ENCODE data around the gene BICC1.
A peak's percentile ranks its signal among the peaks of the same experiment; 100 is the strongest.

Gene BICC1

DNA sequence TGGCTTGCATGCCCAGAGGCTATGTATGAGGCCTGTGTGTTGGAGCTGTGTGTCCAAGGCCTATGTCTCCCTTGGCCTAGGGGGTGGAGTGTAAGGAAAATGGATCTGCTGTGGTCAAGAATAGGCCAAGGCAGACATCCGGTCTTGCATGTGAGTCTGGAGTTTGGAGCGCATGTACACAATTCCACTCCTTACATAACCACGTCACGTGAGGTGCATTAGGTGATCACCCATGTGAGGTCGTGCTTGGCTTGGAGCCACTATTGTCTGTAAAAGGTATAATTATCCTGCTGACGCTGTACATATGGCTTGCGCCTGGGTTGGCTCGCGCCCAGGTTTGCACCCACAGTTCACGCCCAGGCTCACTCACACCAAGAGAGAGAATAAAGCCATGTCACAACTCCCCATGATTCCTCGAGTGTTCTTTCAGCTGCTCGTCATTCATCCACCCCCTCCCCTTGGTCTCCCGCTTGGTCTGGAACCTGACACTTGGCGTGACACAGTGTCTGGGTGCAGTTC, 105.5 kb downstream of the BICC1 start:
- DNase-seq (ENCODE audit: low read depth): no peak
- TF ChIP-seq, protein P1, sequence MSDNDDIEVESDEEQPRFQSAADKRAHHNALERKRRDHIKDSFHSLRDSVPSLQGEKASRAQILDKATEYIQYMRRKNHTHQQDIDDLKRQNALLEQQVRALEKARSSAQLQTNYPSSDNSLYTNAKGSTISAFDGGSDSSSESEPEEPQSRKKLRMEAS (IDR thresholded peaks at IDR 0.05; ENCODE audit: low read depth, low read length): no peak
- TF ChIP-seq CTCF (IDR thresholded peaks at IDR 0.05; ENCODE audit: low read depth, low read length): no peak
- no peak overlapping the region for H3K4me3 ChIP-seq (ENCODE audit: low read depth, low read length)

GRCh38 chr10:58621379-58622077, 108.9 kb downstream of the BICC1 start:
- DNase-seq (ENCODE audit: low read depth): no peak
- H3K4me3 ChIP-seq (ENCODE audit: low read depth, low read length): no peak overlapping the region
- no peak for TF ChIP-seq POLR2A (IDR thresholded peaks at IDR 0.05; ENCODE audit: extremely low read depth, insufficient read length)
- TF ChIP-seq MYC (IDR thresholded peaks at IDR 0.05; ENCODE audit: low read depth, low read length): no peak
- TF ChIP-seq, protein P1 (IDR thresholded peaks at IDR 0.05; ENCODE audit: low read depth, low read length): no peak
- no peak for TF ChIP-seq CTCF (IDR thresholded peaks at IDR 0.05; ENCODE audit: low read depth, low read length)

DNA sequence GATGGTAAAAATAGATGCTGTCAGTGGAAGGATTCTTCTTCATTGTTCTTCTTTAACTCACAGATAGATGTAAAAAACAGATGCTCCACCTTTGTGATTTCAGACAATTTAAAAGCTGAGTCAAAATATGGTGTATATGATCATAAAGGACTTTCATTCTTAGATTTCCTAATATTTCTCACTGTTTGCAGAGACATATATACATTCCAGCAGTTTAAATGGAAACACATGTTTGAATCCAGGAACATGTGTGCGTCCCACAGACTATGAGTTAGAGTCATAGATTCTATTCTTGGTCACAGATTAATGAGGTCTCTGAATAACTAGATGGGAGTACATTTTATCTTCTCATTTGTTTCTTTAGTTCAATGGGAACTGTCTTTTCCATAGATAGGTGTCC, 109.6 kb downstream of the BICC1 start:
- no peak for DNase-seq (ENCODE audit: low read depth)
- H3K4me3 ChIP-seq (ENCODE audit: low read depth, low read length): no peak overlapping the region
- no peak for TF ChIP-seq CTCF (IDR thresholded peaks at IDR 0.05; ENCODE audit: low read depth, low read length)
- TF ChIP-seq, protein P1 (IDR thresholded peaks at IDR 0.05; ENCODE audit: low read depth, low read length): 0 out of 2 replicates have a peak, but pooled peaks have one; percentile 13

DNA sequence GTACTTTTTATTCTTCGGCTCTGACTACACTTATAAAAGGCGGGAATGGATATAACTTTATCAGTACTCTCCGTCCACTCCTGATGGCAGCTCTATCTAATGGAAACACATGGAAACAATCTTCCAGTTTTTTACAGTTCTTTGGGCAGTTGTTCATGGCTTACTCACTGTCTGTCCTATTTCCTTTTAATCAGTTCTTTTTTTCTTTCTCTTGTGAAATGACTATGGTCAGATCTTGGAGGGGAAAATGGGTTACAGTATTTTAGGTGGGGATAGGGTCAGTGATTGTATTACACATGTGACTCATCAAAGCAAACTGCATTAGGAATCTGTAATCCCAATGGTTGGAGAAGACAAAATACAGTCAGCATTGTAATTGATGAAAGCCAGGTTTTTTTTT, 112.4 kb downstream of the BICC1 start:
- H3K4me3 ChIP-seq (ENCODE audit: low read depth, low read length): no peak overlapping the region
- no peak for TF ChIP-seq MYC (IDR thresholded peaks at IDR 0.05; ENCODE audit: low read depth, low read length)
- DNase-seq (ENCODE audit: low read depth): no peak

DNA sequence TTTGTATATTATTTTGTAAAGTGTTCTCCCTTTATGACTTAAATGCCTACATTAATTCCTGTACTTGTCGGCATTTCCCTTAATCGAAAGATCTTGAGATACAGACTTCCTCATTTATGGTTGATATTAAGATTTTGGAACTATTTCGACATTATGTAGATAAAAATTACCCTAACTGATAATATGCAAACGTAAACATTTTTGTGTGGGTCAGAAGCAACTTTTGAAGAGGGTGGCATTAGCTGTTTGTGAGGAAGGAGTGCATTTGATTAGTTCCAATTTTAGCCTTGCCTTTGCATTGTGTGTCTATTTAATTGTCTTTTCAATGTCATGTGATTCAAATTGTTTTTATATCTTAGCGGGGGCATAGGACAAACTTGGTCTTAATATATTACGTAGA, 114.7 kb downstream of the BICC1 start:
- DNase-seq (ENCODE audit: low read depth): no peak
- no peak overlapping the region for H3K4me3 ChIP-seq (ENCODE audit: low read depth, low read length)
- TF ChIP-seq, protein P1 (IDR thresholded peaks at IDR 0.05; ENCODE audit: low read depth, low read length): no peak
- TF ChIP-seq MYC (IDR thresholded peaks at IDR 0.05; ENCODE audit: low read depth, low read length) (no peak), CTCF (IDR thresholded peaks at IDR 0.05; ENCODE audit: low read depth, low read length) (no peak), POLR2A (IDR thresholded peaks at IDR 0.05; ENCODE audit: extremely low read depth, insufficient read length) (no peak)

- DNase-seq (ENCODE audit: low read depth): no peak
- TF ChIP-seq MYC (IDR thresholded peaks at IDR 0.05; ENCODE audit: low read depth, low read length): no peak
- no peak for TF ChIP-seq CTCF (IDR thresholded peaks at IDR 0.05; ENCODE audit: low read depth, low read length)
- TF ChIP-seq, protein P1 (IDR thresholded peaks at IDR 0.05; ENCODE audit: low read depth, low read length): no peak
- no peak for TF ChIP-seq POLR2A (IDR thresholded peaks at IDR 0.05; ENCODE audit: extremely low read depth, insufficient read length)
- H3K4me3 ChIP-seq (ENCODE audit: low read depth, low read length): no peak overlapping the region
Observed at GRCh38 chr10:58631715-58632114, 119.0 kb downstream of the BICC1 start.
